ENCODE results near the gene MTF1.

The MTF1 gene

DNA sequence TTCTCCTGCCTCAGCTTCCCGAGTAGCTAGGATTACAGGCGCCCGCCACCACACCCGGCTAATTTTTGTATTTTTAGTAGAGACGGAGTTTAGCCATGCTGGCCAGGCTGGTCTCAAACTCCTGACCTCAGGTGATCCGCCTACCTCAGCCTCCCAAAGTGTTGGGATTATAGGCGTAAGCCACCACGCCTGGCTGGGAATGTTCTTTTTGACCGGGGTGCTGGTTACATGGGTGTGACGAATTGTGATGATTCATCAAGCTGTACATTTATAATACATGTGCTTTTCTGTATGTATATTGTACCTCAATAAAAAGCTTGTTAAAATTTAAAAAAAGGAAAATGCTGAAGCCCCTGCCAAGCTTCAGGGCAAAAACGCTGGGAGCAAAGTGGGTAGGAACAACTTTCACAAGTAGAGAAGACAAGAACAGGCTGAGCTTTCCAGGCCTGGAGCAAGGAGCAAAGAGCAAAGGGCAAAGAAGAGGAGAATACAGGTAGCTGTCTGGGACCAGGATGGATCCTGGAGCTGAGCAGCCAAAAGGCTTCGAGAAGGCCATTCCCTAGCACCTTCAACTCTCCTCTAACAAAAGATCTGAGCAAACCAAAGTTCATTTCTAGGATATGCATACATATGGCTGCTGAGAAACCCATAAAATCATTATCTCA is 30.9 kb downstream of the MTF1 start:
- no peak for DNase-seq

DNA sequence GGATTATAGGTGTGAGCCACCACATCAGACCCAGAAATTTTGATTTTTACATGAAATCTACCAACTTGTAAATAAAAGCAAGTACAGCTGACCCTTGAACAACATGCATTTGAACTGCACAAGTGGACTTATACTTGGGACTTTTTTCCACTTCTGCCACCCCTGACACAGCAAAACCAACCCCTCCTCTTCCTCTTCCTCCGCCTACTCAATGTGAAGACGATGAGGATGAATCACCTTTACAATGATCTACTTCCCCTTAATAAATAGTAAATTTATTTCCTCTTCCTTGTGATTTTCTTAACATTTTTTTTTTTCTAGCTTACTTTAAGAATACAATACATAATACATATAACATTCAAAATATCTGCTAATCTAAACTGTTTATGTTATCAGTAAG is 33.9 kb downstream of the MTF1 start:
- DNase-seq: no peak

DNA sequence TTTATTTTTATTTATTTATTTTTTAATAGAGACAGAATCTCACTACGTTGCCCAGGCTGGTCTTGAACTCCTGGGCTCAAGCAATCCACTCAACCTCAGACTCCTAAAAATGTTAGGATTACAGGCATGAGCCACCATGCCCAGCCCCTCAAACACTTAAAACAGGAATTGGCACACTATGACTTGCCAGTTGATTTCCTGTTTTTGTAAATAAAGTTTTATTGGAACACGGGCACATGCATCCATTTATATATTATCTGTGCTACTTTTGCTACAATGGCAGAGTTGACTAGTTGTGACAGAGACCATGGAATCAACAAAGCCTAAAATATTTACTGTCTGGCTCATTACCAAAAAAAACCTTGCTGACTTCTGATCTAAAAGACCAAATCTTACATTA is 35.4 kb downstream of the MTF1 start:
- no peak for DNase-seq

DNA sequence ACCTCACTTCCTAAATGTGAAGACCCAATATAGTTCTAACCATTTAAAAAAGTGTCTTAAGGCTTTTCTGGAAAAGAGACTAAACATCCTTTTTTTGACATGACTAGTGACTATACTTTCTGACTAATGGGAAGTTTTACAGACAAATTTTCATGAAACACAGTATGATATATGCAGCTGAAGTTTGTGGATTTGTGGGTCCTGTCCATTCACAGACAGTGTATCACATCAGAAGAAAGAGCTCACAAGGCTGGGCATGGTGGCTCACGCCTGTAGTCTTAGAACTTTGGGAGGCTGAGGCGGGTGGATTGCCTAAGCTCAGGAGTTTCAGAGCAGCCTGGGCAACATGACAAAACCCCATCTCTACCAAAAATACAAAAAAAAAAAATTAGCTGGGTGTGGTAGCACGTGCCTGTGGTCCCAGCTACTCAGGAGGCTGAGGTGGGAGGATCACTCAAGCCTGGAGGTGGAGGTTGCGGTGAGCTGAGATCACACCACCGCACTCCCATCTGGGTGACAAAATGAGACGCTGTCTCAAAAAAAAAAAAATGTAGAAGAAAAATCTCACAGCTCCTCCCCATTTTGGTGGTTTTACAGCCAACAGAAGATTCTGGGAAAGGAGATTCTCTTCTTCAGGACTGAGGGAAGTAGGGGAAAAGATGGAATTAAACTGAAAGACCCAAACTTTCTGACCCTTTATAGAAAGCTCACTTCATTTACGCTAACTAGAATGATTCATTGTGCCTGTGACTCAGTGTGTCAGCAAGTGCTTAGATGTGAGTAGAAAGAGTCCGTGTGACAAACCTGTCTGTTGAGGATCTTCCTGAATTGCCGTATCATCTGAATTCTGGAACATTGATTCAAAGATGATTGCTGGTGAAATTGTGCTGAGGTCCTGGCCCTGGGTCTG is 36.2 kb downstream of the MTF1 start:
- DNase-seq: no peak

DNA sequence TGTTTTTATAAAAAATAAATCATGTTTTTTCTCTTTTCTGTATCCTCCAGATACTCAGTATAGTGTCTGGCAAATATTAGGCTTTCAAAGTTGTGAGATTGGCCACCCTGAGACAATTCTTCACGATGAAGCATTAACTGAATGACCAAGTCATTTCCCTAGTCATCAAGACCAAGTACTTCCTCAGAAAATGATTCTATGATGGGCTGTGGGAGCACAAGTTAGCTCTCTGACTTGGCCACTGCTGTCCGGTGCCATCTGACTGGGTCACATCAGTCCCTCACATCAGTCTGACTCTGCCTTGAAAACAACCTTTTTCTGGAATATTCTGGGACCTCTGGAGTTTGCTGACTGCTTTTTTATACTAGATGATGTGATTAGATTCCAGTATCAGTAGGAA is 37.9 kb downstream of the MTF1 start:
- no peak for DNase-seq

DNA sequence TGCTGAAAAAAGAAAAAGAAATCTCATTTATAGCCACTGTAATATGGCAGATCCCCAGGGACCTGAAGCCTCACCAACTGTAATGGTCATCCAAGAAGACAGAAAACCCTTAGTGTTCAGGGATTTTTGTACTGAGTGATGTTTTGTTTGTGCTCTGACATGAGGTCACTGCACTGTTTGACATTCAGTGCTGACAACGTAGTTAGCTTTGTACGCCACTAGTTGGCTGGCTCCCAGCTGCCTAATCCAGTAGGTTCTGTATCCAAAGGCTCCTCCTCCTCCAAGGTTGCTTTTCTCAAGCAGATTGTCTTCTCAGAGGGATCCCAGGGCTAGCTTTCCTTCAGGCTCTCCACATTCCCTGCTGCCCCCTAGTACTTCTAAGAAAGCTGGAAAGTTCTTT is 41.9 kb downstream of the MTF1 start:
- no peak for DNase-seq

DNA sequence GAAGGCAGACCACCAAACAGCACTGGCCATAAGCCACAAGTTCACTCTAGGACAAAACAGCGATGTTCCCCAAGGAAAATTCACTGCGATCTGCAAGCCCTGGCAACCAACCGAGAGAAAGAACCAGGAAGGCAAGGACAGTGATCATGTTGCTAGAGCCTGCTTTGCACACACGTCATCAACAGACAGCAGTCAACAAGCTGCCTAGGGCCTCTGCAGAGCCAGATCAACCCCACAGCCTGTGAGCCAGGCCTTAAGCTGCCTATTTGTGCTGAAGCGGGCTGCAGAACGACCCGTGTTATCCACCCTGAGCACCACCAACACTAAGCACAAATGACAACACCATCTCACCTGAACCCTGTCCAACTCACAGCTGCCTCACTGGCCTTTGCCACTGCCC is 45.1 kb downstream of the MTF1 start:
- DNase-seq: no peak

DNA sequence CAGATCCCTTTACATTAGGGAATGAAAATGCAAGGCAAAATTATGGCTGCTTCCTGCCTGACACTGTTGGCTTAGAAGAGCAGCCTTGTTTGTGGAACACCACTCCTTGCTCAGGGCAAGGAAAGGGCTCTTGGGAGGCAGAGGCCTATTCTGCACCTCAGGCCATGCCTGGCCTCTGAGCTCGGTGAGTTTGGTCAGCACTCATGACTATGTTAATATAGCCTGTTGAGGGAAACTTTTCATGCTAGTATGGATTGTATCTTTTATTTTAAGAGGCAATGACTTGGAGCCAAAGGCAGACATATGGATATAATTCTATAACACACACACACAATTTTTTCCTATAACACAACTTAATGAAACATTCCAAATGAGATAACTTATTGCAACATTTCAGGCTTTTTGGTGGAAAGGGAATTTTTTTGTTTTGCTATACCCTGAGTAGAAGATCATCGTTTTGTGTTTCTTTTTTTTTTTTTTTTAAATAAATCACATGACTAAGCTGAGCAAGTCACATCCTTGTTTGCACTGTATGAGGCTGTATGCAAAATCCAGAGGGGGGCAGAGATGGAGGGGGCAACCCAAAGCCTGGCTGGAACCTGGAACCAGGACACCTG is 45.8 kb downstream of the MTF1 start:
- no peak for DNase-seq

DNA sequence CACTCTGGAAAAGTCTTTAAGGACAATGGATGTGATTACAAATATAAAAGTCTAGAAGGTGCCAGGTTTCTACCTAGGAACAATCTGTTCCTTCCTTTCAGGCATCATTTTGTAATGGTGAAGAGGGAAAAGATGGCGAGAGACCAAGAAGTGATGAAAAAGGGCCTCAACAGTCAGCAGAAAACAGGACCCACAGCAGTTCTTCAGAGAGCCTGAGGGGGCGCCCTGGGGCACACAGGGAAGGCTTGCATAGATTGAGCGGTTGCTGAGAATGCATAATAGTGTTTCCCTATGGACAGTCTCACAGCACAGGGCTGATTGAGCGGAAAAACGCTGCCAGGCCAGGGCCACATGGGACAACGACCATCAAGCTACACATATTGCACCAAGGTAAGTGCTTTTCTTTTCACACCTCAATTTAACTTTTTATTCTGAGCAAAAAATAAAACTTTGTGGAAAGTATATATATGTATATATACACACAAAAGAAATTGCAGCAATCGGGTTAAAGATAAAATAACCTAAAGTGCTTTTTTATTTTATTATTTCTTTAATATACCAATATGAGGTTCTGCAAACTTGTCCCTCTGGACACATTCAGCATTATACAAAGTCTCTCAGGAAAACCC is 48.3 kb downstream of the MTF1 start:
- DNase-seq: peak; percentile 78

DNA sequence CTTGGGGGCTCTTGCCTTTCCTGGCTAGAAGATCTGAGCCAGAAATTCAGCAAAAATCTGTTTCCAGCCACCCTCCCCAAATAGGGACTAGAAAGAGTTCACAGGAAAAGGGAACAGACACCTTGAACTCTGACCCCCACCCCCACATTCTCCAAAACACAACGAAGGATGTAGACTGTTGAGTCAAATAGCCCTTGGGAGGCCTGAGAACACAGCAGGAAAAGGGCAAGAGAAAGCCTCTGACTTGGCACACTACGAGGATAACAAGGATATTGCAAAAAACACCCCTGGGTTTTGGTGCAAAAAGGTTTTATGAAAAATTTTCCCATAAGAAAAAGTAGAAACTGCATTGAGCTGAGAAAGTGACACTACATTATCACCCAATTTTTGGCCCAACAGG is 49.5 kb downstream of the MTF1 start:
- no peak for DNase-seq

DNA sequence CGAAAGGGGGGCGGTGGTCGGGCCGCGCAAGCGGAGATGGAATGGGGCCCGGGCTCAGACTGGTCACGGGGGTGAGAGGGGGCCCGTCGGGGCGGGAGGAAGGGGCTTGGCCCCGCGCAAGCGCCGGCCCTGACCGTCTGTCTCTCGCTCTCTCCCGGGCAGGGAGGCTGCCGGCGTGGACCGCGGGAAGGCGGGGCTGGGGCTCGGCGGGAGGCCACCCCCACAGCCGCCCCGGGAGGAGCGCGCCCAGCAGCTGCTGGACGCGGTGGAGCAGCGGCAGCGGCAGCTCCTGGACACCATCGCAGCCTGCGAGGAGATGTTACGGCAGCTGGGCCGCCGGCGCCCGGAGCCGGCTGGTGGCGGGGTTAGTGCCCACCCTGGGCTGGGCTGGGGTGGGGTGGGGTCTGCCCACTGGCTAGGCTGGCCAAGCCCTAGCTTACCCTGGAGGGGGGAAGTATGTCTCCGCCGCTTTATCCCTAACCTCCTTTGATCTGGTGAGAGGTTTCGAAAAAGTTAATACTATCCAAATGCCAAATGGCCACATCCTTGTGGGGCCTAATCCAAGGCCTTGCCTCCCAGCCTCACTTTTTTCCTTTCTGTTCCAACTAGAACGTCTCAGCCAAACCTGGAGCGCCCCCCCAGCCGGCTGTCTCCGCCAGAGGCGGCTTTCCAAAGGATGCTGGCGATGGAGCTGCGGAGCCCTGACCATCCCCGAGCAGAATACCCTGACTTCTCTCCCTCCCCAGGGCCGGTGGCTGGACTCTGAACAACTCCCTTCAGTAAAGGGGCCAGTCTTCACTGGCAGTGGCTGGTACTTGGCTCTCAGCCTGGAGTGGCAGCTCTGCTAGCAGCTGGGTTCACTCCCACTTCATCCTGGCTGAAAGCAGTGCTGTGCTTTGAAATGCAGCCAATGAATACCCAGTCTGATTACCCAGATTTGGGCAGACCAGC is 50.7 kb downstream of the MTF1 start:
- peak; percentile 77 for DNase-seq

DNA sequence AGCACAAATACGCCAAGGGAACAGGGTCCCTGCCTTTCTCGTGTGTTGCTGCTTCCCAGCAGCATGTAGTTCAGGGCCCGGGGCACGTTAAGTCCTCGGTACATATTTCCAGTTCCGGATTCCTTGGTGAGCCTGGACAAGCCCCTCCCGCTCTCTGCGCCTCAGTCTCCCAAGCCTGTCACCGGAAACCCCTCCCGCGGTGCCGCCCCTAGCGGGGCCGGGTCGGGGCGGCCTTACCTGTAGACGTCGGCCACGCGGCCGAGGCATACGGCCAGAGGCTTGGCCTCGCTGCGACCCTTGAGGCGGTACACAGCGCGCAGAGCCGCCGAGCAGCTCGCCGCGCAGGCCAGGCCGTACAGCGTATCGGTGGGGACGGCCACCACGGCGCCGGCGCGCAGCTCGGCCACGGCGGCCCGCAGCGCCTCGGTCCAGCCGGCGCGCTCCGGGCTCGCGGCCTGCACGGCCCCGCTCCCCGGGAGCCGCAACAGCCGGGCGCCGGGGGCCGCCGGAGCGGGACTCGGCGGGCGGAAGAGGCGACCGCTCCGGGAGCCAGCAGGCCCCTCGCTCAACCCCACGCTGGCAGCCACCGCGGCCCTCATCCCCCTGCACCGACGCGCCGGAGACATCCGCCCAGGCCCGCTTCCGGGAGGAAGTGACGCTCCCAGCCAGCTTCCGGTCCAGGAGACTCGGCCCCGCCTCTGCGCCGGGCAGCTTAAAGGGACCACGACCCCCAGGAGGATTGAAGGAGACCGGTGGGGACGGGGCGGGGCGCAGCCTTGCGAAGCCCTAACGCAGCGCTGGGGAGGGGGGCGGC is 51.6 kb downstream of the MTF1 start, which contains the start of the genes C1orf122 and YRDC:
Gene C1orf122, plus strand, starts transcription at position 236 of the 814 bp plus-strand sequence. CDS start 615 bp downstream, outside the sequence.
Gene YRDC, minus strand, starts transcription at position 654 of the 814 bp plus-strand sequence. Its CDS starts 28 bp downstream, at position 626.
- peak; percentile 92 for DNase-seq

DNA sequence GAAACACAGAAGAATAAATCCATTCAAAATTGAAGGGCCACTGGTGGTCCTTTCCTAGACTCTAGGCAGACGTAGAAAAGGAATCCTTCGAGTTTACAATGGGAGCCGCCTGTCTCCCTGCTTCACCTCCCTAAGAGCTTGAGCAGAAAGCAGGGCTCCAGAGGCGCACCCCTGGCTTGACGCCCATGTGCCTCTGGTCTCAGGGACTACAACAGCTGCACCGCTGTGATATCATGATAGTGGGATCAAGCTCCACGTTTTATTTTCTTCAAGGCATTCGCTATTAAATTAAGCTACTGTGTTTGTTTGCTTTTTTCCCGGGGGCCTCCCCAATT is 52.2 kb downstream of the MTF1 start:
- DNase-seq: no peak

DNA sequence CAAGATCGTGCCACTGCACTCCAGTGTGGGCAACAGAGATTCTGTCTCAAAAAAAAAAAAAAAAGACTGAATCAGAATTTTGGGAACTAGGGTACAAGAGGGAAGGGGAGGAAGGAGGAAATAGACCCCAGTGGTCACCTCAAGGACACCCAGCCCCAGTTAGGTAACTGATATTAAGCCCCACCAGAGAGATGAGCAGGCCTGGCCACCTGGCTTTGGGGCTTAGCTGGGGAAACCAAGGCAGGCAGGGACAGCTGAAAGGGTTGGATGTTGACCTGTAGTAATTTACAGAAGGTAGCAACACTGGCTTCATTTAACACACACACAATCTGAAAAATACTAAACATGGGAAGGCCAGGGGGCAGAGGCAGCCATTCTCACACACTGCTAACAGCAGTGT is 57.0 kb downstream of the MTF1 start:
- DNase-seq: no peak

DNA sequence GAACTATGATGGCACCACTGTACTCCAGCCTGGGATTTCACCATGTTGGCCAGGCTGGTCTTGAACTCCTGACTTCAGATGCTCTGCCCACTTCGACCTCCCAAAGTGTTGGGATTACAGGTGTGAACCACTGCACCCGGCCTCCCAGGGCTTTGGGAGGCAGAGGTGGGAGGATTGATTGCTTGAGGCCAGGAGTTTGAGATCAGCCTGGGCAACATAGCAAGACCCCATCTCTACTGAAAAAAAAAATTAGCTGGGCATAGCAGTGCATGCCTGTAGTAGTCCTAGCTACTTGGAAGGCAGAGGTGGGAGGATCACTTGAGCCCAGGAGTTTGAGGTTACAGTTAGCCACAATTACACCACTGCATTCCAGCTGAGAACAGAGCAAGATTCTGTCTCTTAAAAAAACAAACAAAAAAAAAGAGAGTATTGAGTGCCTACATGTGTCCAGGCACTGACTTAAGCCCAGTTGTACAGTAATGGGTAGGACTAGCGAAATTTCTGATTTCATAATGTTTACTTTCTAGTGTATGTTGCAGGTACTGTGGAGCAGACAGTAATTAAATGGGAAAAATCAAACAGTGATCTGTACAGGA is 61.5 kb downstream of the MTF1 start:
- DNase-seq: no peak

DNA sequence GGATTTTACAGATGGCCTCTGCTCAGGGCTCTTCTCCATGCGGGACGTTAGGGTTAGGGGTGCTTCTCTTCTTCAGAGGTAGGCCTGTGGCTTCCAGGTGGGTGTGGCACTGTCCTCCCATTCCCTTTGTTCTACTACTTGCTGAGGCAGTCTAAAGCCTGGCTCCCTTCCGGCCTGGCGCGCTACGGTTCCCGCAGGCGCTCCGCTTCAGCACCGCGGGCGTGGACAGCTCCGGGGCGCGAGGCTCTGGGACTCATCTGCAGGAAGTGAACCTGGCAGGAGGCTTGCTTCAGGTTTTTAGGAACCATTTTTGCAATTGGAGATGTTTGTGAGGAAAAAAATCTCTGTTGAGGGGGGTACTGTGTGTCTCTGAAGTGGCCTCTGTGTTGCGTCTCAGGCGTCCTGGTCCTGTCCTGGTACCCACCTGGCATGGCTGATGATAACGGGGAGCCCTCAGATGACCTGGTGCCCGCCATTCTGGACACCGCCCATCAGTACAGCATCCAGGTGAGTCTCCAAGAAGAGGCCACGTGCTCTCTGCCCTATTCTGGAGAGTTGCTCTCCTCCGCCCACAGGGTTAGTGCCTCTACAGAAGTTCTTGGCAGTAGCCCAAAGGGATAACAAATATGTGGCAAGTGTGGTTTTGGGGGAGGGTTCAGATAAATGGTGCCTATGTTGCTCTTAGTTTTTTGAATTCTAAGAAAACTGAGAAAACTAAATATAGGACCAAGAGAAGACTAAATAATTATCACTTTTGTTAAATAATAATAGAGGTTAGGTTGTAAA is 63.9 kb downstream of the MTF1 start:
- DNase-seq: peak; percentile 76

DNA sequence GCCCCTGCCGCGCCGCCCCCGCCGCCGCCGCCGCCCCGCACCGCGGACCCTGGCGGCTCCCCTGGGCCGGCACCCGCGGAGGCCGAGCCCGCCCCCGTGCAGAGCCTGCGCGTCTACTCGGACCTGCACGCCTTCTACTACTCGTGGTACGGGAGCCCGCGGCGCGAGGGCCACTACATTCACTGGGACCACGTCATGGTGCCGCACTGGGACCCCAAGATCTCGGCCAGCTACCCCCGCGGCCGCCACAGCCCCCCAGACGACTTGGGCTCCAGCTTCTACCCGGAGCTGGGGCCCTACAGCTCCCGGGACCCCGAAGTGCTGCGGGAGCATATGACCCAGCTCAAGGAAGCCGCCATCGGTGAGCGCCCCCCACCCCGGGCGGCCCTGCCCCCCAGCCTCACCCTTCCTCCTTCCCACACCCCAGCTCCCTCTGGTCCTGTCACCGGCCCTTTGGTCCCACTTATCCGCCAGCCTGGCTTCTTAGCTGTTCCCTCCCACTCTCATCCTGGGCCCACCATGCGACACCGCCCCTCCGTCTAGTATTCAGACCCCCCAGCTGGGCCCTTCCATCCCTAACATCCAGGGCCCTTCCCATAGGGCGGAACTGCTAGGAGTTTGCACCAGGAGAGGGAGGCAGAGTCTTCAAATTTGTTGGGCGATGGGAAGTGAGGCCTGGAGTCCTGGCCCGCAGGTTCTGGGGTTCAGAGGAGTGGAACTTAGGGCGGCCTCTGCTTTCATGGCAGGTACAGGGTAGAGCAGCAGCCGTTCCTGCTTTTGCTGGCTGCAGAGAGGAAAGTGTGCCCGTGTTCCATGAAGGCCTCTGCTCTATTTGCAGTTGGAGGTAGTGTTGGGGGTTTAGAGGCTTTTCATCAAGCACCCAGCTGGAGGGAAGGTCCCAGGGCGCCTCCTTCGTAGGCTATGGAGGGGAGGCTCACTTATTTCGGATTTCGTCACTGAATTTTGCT is 64.7 kb downstream of the MTF1 start:
- DNase-seq: peak; percentile 58

DNA sequence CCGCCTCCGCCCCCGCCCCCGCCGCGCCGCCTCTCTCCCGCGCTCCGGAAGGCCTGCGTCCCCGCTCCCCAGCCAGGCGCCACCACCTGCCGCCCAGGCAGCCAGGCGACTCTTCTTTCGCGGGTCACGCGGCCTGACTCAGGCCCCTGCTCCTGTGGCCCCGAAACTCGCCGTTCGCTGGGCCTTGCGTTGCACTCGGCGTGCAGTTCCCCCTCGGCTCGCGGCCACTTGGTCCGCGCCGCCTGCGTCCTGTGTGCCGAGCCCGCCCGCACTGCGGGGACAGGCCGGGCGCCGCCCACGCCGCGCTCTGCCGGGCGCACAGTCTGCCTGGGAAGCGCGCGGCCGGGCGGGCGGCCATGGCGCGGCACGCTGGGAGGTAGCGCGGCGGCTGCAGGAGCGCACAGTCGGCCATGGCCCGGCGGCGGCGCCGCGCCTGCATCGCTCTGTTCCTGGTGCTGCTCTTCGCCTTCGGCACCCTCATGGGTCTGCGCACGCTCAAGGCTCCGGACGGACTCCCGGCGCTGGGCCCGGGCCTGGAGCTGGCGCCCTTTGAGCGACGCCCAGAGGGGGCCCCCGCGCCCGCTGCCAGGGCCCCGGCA is 65.5 kb downstream of the MTF1 start, which contains the start of gene MANEAL:
Gene MANEAL, plus strand, starts transcription at position 75 of the 599 bp plus-strand sequence. Its CDS starts 336 bp downstream, at position 411.
- peak; percentile 79 for DNase-seq
